Measurements from ENCODE around the gene ARHGEF2.
"Not testable (repeated sequence)": the region's sequence is repeated elsewhere in the genome, so short reads cannot be mapped to it uniquely, and the experiment has no call there.

The ARHGEF2 gene

DNA sequence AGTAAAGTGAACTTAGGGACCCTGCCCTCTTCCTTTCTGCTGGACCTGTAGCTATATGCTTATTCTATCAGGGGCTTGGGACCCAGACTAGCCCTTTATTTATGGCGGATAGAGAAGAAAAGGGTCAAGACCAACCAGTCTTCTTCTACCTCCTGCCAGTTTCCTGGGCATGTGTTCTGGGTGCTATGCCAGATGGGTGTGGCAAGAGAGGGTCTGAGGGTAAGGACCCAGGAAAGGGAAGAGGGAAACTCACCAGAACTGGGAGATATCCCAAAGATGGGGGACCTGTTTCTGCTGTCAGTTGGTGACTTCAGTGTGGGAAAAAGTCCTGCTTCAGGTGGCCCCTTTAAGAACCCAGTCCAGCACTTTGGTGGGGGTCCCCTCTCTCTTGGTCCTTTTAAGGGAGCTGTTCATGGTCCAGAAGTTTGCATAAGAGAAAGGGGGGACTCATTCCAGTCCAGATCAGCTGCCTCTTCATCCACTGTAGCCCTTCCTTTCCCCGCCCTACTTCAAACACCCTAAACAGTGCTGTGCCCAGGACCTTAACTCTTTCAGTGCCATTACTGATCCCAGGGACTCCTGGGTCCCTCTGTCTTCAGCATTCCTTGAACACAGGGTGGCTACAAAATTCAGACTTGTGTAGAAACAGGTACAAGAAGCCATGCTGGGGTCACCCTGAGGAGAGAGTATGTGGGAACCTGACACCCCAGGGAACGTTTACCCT lies 24.0 kb upstream of the ARHGEF2 start:
- Mint-ChIP-seq H3K9me3 (no peaks in the 10 kb centered on the region), H3K4me3 (no peak overlapping the region), H3K27ac (no peak overlapping the region), H3K27me3 (no peaks in the 10 kb centered on the region), H3K36me3 (ENCODE audit: low read depth) (peaks cover 8% of the 10 kb centered on the region), H3K4me1 (ENCODE audit: low read depth) (peaks cover 12% of the 10 kb centered on the region)

DNA sequence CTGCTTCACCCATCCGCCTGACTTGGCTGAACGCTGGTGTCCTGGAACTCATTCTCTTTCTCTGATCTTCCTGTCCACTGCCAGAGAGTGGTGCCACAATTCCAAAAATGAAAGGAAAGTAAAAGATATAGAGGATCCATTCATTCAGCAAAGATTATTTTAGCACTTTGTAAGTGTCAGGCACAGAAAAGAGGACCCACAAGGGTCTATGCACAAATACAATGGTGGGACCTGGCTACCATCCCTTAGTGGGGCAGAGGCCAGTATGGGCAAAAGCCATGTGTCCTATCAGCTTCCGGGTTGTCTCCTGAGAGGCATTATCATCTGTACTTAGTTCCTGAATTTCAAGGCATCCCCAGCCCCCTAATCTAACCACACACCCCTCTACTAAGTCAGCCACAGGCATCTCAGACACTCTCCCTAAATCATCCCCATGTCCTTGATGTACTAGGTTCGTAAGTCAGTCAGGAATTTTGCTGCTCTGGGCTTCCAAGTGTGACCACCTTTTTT lies 23.4 kb upstream of the ARHGEF2 start:
- Mint-ChIP-seq H3K36me3 (ENCODE audit: low read depth) (peaks cover 3% of the 10 kb centered on the region), H3K27me3 (no peaks in the 10 kb centered on the region), H3K4me1 (ENCODE audit: low read depth) (peaks cover 12% of the 10 kb centered on the region), H3K9me3 (no peaks in the 10 kb centered on the region), H3K4me3 (no peak overlapping the region), H3K27ac (no peak overlapping the region)

DNA sequence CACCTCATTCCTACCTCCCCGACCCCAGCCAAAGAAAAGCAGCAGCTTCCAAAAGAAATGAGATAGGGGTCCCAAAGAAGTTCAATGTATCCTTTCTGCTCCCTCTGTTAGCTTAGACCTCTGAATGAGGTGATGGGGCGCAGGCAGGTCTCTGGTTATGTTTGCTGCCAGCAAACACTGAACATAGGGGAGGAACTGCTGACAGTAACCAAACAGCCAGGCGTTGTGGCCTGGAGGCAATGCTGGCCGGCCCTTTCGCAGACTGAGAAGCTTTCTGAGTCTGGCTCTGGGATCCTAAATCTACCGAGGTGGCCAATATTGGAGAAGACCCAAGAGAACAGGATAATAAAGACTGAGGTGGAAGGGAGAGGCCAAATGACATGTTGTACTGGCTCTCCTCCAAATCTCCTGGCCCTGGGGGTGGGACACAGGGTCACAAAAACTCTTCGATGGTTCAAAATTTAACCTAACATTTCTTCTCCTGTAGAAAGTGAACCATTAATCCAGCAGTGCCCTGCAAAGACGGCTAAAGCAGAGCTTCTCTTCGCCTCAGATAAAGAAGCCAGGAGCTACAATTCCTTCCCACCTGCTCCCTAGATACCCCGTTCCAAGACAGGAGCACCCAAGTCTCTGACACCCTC lies 22.8 kb upstream of the ARHGEF2 start:
- H3K36me3 Mint-ChIP-seq (ENCODE audit: low read depth), result no peaks in the 10 kb centered on the region
- H3K27me3 Mint-ChIP-seq, result no peaks in the 10 kb centered on the region
- no peak overlapping the region for H3K27ac Mint-ChIP-seq
- H3K9me3 Mint-ChIP-seq, result no peaks in the 10 kb centered on the region
- no peak overlapping the region for H3K4me3 Mint-ChIP-seq
- peaks cover 12% of the 10 kb centered on the region for H3K4me1 Mint-ChIP-seq (ENCODE audit: low read depth)

DNA sequence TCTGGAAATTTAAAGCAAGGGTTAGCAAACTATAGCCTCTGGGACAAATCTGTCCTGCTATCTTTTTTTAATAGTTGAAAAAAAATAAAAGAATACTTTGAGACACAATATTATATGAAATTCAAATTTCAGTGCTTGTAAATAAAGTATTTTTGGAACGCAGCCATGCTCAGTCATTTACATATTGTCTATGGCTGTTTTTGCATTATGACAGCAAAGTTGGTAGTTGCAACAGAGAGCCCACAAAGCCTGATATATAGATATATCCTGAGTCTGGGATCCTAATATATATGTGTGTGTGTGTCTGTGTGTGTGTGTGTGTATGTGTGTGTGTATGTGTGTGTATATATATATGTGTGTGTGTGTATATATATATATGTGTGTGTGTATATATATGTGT lies 21.6 kb upstream of the ARHGEF2 start:
- Mint-ChIP-seq H3K9me3 (no peaks in the 10 kb centered on the region), H3K4me1 (ENCODE audit: low read depth) (peaks cover 4% of the 10 kb centered on the region), H3K4me3 (no peak overlapping the region), H3K27ac (no peak overlapping the region), H3K36me3 (ENCODE audit: low read depth) (no peaks in the 10 kb centered on the region), H3K27me3 (no peaks in the 10 kb centered on the region)

DNA sequence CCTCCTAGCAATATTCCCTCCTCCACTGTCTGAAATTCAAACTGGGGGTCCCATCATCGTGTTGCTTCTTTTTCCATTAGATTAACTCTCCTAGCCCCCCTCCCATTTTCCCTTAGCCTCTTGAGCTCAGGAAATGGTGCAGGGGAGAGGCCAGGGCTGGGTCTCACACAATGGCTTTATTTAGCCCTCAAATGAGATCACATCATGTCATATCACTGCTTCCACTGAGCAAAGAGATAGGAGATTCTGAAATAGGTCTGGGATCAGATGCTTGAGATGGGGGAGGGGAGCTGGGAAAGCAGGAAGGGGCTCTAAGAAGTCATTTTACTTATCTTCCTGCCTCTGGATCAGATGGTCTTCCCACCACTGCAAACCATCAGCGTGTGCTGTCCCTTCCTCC lies 17.8 kb upstream of the ARHGEF2 start:
- Mint-ChIP-seq H3K36me3 (ENCODE audit: low read depth) (no peaks in the 10 kb centered on the region), H3K27me3 (no peaks in the 10 kb centered on the region), H3K27ac (no peak overlapping the region), H3K9me3 (no peaks in the 10 kb centered on the region), H3K4me3 (no peak overlapping the region), H3K4me1 (ENCODE audit: low read depth) (peaks cover 3% of the 10 kb centered on the region)

DNA sequence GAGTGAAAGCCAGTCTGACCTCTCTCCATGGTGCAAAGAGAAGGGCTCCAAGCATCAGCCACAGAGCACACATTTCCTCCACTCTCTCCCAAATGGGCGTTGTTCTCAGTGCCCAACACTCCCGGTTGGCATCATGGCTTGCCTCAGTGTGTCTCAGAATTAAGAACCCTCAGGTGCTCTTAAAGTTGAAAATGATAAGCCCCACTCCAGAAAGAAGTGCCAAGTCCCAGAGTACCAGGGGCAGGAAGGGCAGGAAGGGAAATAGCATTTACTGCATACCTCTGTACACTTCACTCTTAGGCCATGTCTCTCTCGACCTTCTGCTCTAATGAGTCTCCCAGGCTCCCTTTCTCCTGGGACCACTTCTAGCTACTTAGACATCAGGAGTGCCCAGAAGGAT lies 15.2 kb upstream of the ARHGEF2 start:
- no peaks in the 10 kb centered on the region for H3K9me3 Mint-ChIP-seq
- H3K36me3 Mint-ChIP-seq (ENCODE audit: low read depth), result no peaks in the 10 kb centered on the region
- peaks cover 19% of the 10 kb centered on the region for H3K4me1 Mint-ChIP-seq (ENCODE audit: low read depth)
- no peaks in the 10 kb centered on the region for H3K27me3 Mint-ChIP-seq
- H3K4me3 Mint-ChIP-seq, result no peak overlapping the region
- no peak overlapping the region for H3K27ac Mint-ChIP-seq

DNA sequence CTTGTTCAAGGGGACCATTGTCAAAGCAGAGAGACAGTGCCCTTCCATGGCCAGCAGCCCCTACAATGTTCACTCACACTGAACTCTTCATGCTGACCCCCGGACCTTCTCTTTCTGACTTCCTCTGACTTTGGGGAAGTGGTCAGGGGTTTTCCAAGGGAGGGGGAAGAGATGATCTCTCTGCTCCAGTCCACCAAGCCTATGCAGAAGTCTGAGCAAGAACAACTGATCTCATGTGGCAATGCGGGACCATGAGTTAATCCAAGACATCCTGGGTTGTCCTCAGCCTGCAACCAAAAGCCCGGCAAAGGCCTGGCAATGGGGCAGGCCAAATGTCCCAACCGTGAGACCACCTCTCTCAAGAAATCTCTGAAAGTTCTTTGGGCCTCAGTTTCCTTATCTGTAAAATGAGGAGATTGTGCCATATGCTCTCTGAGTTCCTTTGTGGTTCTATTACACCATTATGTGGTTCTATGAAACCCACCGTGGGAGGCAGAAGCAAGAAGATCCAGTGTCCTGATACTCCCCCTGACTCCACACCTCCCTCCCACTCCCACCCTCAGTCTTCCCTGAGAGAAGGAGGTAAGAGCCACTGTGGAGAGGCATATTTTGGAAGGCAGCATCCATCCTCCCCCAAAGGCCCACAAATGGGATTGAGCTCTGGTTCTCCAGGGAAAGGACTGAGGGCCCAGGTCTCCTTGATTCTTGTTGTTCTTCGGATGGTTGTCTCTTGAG lies 11.8 kb upstream of the ARHGEF2 start:
- Mint-ChIP-seq H3K4me3 (no peak overlapping the region), H3K4me1 (ENCODE audit: low read depth) (peaks cover 19% of the 10 kb centered on the region), H3K9me3 (no peaks in the 10 kb centered on the region), H3K36me3 (ENCODE audit: low read depth) (no peaks in the 10 kb centered on the region), H3K27ac (peak overlapping the region; percentile 28), H3K27me3 (no peaks in the 10 kb centered on the region)

DNA sequence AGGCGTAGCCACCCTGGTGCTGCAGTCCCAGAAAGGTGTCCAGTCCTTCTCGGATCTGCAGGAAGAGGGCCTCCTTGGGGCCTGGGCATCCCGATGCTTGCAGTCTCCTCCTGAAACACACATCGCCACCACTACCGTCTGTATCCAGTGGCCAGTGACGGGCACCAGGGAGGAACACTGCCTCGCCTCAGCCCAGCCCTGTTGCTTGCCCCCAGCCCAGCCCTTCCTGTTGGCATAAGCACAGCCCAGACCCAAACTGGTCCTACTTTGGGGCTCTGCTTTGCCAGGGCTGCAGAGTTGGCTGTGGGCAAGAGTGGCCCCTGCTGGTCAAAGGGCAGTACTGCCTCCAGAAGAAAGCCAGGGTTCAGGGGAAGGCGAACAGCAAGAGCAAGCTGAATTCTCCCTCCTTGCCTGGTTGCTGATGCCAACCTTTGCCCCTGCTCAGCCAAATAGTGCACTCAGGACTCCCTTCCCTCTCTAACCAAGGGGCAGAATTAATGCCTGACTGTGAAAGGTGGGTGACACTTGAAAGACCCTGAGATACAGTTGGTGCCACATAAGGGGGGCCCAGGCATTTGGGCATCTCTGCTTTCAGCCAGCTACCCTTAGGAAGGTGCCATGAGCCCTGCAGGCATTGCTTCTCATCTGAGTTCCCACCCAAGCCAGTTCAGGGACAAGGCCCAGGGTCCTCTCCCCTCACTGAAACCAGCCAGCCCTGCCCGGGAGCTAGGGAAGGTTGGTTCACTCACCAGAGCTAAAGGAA lies 11.1 kb upstream of the ARHGEF2 start:
- Mint-ChIP-seq H3K4me3 (no peak overlapping the region), H3K4me1 (ENCODE audit: low read depth) (peaks cover 19% of the 10 kb centered on the region), H3K36me3 (ENCODE audit: low read depth) (no peaks in the 10 kb centered on the region), H3K27me3 (no peaks in the 10 kb centered on the region), H3K27ac (peak overlapping the region; percentile 28), H3K9me3 (no peaks in the 10 kb centered on the region)

DNA sequence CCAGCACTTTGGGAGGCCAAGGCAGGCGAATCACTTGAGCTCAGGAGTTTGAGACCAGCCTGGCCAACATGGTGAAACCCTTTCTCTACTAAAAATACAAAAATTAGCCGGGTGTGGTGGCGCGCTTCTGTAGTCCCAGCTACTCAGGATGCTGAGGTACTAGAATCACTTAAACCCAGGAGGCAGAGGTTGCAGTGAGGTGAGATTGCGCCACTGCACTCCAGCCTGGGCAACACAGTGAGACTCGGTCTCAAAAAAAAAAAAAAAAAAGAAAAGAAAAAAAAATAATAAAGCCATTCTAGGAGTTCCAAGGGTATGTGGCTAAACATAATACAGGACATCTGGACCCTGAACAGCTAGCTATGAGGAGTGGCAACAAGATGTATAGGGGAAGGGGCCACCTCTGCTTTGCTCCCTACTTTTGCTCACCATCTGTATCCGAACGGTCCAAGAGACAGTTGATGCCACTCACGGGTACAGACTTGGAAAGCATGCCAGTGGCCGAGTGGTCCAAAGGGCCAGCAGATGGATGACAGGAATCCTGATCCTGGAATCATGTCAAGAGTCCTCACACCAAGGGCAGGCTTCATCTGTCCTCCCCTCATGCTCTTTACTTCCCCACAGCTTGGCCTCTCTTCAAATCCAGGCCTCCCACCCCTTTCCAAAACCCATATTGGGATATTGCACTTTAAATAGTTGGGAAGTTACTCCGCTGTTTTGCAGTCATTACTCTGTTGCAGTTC lies 6.7 kb upstream of the ARHGEF2 start:
- H3K27ac Mint-ChIP-seq, result not testable (repeated sequence)

DNA sequence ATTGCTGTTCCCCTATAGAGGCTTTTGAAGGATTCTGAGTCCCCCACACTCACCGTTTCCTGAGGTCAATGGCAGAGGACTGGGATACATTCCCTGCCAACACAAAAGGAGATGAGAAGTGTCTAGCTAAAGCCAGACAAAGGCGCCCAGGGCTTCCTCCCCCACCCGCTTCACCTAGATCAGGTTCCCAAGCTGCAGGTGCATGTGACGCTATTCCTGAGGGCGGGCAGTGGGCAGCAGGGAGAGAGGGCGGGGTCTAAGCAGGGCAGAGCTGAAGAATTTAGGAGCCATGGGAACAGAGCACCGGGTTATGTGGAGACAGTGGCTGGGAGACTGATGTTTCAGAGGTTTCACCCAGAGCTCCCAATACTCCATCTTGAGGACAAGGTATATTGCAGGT lies 6.0 kb upstream of the ARHGEF2 start:
- no peaks in the 10 kb centered on the region for H3K27me3 Mint-ChIP-seq
- H3K27ac Mint-ChIP-seq, result no peak overlapping the region
- H3K4me3 Mint-ChIP-seq, result no peak overlapping the region
- no peaks in the 10 kb centered on the region for H3K9me3 Mint-ChIP-seq
- H3K36me3 Mint-ChIP-seq (ENCODE audit: low read depth), result peaks cover 8% of the 10 kb centered on the region
- peaks cover 49% of the 10 kb centered on the region for H3K4me1 Mint-ChIP-seq (ENCODE audit: low read depth)

More for the DNA sequence above, 6.7 kb upstream of the ARHGEF2 start:
- H3K4me1 Mint-ChIP-seq (ENCODE audit: low read depth), result peaks cover 49% of the 10 kb centered on the region
- not testable (repeated sequence) for H3K9me3 Mint-ChIP-seq; H3K4me3 Mint-ChIP-seq; H3K27me3 Mint-ChIP-seq; H3K36me3 Mint-ChIP-seq (ENCODE audit: low read depth)

DNA sequence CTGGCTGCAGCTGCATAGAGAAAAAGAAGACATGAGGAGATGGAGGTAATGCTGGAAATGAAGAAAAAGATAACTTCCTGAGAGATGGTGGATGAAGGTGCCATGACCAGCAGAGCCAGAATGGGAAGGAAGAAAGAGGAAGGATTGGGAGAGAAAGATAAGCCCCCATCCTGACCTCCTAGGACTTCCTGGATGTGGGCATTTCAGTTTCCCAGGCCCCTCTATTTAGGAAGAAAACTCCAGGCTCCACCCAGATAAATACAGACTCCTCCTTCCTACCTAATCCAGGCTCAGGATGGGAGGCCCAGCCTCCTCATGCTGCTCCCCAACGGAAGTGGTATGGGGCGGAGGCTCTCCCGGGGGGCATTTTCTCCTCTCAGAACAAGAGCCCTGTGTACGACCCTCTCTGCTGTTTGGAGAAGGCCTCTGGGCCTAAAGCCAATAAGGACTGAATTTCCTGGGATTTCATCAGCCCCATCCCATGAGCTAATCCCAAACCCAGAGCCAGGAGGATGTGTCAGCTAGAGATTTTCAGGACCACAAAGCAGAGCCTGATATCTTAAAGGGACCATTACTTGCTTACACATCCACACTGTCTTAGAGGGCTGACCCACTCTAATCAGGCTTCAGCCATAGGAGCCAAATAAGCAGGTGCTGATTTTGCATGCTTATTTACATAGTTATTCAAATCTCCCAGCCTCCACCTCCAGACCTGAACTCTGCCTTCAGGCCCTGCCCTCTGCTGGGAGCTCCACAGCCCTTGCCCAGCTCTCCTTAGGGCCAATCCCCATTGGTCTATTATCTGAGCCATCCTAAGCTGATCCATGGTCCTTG lies 5.1 kb upstream of the ARHGEF2 start:
- peaks cover 8% of the 10 kb centered on the region for H3K36me3 Mint-ChIP-seq (ENCODE audit: low read depth)
- H3K9me3 Mint-ChIP-seq, result no peaks in the 10 kb centered on the region
- H3K4me1 Mint-ChIP-seq (ENCODE audit: low read depth), result peaks cover 47% of the 10 kb centered on the region
- no peak overlapping the region for H3K4me3 Mint-ChIP-seq
- no peaks in the 10 kb centered on the region for H3K27me3 Mint-ChIP-seq
- no peak overlapping the region for H3K27ac Mint-ChIP-seq

DNA sequence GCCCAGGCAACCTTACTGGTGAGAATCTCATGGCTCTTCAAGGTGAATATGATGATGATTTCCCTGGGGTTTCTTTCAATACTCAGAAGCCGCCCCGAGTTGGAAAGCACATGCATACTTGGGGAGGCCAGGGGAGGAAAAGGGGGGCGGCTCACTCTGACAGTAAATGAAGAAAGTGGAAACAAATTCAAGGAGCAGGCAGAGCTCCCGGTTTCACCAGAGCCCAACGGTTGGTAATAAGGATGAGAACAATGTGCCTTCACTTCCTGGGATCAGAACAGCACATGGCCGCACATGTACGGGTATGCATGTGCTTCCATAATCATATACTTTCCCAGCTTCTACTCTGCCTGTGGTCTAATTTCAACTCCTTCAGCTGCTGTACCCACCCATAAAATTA lies 3.8 kb upstream of the ARHGEF2 start:
- H3K4me3 Mint-ChIP-seq, result peak overlapping the region; percentile 94
- H3K27me3 Mint-ChIP-seq, result no peaks in the 10 kb centered on the region
- H3K27ac Mint-ChIP-seq, result peak overlapping the region; percentile 76
- H3K4me1 Mint-ChIP-seq (ENCODE audit: low read depth), result peaks cover 47% of the 10 kb centered on the region
- peaks cover 14% of the 10 kb centered on the region for H3K36me3 Mint-ChIP-seq (ENCODE audit: low read depth)
- no peaks in the 10 kb centered on the region for H3K9me3 Mint-ChIP-seq

DNA sequence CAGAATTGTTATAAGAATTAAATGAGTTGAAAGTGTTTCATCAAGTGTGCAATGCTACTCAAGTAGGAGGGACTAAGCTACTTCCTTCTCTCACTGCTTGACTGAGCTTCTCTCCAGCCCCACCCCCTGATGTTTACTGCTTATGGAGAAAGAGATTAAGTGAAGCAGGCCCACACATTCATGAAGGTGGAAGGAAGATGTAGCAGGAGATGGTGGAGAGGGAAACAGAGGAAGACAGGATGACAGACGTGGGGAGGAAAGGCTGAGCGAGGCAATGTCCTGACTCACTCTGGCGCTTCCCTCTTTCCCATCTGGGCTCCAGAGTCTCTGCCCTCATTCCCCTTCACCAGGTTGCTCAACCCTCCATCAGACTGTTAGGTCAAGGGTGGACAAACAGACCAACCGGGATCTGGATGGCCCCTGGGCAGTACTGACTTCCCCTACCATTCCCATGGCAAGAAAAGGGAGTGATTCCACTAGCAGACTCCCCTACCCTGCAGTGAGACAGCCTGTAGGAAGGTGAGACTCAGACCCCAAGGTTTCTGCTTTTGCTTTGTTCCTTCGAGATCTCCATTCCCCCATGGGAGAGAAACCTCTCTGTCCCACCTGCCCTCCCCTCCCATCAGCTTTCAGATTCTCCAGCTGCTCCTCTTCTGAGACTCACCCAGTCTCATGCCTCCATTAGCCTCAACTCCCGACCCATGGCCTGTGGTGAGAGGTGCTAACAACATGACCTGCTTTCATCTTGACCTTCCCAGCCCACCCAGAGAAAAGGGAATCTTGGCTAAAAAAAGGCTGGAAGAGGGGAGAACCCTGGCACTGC lies 3.1 kb upstream of the ARHGEF2 start:
- peak overlapping the region; percentile 94 for H3K4me3 Mint-ChIP-seq

More for the DNA sequence above, 3.1 kb upstream of the ARHGEF2 start:
- peak overlapping the region; percentile 94 for H3K27ac Mint-ChIP-seq
- H3K36me3 Mint-ChIP-seq (ENCODE audit: low read depth), result peaks cover 19% of the 10 kb centered on the region
- H3K27me3 Mint-ChIP-seq, result no peaks in the 10 kb centered on the region
- no peaks in the 10 kb centered on the region for H3K9me3 Mint-ChIP-seq
- peaks cover 53% of the 10 kb centered on the region for H3K4me1 Mint-ChIP-seq (ENCODE audit: low read depth)

All from stimulated activated naive CD8-positive, alpha-beta T cell treated with anti-CD3 and anti-CD28 coated beads, Interleukin-15, Interleukin-2, amounts not matched to agents 100 ng/mL and 50 ng/mL, for 24 hours (primary cell).